WI38 (cell line): ENCODE data around the gene PID1.

ENCODE experiments used
- H3K4me3 ChIP-seq: 2 replicates; pipeline ENCODE4 v1.5.1; 2011; ENCODE audit warnings: low read depth, mild to moderate bottlenecking, control low read depth, low read length
- TF ChIP-seq, protein P1 (sequence below): IDR thresholded peaks from 2 replicates; pipeline ENCODE4 v1.5.1; 2012; ENCODE audit warnings: low read depth, mild to moderate bottlenecking, control low read depth, low read length

PID1 gene

GRCh38 chr2:229235131-229235914 lies 35.8 kb downstream of the PID1 start:
- TF ChIP-seq, protein P1, sequence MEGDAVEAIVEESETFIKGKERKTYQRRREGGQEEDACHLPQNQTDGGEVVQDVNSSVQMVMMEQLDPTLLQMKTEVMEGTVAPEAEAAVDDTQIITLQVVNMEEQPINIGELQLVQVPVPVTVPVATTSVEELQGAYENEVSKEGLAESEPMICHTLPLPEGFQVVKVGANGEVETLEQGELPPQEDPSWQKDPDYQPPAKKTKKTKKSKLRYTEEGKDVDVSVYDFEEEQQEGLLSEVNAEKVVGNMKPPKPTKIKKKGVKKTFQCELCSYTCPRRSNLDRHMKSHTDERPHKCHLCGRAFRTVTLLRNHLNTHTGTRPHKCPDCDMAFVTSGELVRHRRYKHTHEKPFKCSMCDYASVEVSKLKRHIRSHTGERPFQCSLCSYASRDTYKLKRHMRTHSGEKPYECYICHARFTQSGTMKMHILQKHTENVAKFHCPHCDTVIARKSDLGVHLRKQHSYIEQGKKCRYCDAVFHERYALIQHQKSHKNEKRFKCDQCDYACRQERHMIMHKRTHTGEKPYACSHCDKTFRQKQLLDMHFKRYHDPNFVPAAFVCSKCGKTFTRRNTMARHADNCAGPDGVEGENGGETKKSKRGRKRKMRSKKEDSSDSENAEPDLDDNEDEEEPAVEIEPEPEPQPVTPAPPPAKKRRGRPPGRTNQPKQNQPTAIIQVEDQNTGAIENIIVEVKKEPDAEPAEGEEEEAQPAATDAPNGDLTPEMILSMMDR: no peak

DNA sequence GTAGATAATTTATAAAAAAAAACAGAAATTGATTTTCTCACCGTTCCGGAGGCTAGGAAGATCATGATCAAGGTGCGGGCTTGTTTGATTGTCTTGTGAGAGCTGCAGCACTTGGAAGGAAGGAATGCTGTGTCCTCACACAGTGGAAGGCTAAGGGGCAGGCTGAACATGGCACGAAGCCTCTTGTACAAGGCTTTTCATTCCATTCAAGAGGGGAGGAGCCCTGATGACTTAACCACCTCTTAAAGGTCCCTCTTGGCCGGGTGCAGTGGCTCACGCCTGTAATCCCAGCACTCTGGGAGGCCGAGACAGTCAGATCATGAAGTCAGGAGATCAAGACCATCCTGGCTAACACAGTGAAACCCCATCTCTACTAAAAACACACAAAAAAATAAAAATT lies 39.2 kb downstream of the PID1 start:
- TF ChIP-seq, protein P1: no peak
- no peak overlapping the region for H3K4me3 ChIP-seq

More at GRCh38 chr2:229235131-229235914, 35.8 kb downstream of the PID1 start:
- H3K4me3 ChIP-seq: no peak overlapping the region

DNA sequence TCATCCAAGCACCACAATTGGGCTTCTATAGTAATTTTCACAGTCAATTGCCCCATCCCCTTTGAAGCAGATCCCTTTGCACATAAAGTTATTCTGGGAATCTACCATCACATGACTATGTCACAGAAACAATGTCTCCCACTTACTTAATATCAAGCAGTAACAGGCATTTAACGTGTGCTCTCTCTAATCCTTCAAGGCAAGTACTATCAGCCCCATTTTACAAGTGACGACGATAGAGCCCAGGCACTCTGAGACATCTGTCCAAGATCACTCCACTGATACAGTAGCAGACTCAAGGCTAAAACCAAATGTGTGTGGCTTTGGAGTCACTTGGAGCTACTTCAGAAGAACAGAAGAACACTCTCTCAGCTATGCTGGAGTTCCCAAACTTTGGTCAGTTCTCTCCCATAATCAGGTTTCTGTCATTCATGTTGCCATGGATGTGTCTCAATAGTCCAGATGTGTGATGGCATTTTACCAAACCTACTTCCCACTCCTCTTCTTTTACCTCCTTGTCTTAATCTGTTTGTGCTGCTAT lies 39.7 kb downstream of the PID1 start:
- H3K4me3 ChIP-seq: no peak overlapping the region
- TF ChIP-seq, protein P1: no peak

- TF ChIP-seq, protein P1: no peak
Observed at GRCh38 chr2:229230911-229231310, 40.2 kb downstream of the PID1 start.

DNA sequence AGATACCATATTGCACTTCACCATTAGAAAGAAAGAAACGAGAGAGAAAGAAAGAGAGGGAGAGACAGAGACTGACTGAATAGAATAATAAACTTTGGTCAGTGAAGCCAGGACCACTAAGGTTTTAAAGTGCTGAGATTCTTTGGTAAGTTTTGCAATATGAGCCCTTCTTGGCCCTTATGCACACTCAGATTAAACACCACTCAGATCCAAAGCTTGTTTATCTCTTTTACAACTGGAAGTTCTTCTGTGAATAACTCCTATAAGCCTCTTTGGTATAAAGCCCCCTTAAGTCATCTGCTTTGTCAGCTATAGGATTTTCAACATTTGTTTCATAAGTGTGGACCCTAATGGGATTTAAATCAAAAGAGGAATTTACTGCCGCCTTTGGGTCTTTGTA lies 40.8 kb downstream of the PID1 start:
- H3K4me3 ChIP-seq: no peak overlapping the region
- TF ChIP-seq, protein P1: no peak

More at GRCh38 chr2:229230911-229231310, 40.2 kb downstream of the PID1 start:
- H3K4me3 ChIP-seq: no peak overlapping the region

GRCh38 chr2:229226382-229226781 lies 44.7 kb downstream of the PID1 start:
- H3K4me3 ChIP-seq: no peak overlapping the region
- TF ChIP-seq, protein P1: no peak

GRCh38 chr2:229223107-229223506 lies 48.0 kb downstream of the PID1 start:
- H3K4me3 ChIP-seq: no peak overlapping the region
- TF ChIP-seq, protein P1: no peak
